HG03066 (cell line): ENCODE results near the gene KAZN.
"Not testable (repeated sequence)": the region's sequence is repeated elsewhere in the genome, so short reads cannot be mapped to it uniquely, and the experiment has no call there.

Experiments used
- ATAC-seq: cut with Tn5 transposase; IDR thresholded peaks from one replicate; pipeline ENCODE4 v1.9.1; 2021; ENCODE audit warnings: low read depth; ENCODE audit not compliant: unreplicated experiment

Gene KAZN

GRCh38 chr1:14959059-14959694, 360.7 kb downstream of the KAZN start:
- ATAC-seq, result no peak

- ATAC-seq, result no peak
Observed at GRCh38 chr1:14961661-14962267, 363.3 kb downstream of the KAZN start.

GRCh38 chr1:14962407-14962806, 363.9 kb downstream of the KAZN start:
- ATAC-seq, result no peak

- not testable (repeated sequence) for ATAC-seq
Observed at GRCh38 chr1:14963791-14964710, 365.6 kb downstream of the KAZN start.

GRCh38 chr1:14964711-14965055, 366.2 kb downstream of the KAZN start:
- no peak for ATAC-seq

- ATAC-seq, result no peak
Observed at GRCh38 chr1:14968251-14968851, 369.9 kb downstream of the KAZN start.

GRCh38 chr1:14969006-14969405, 370.5 kb downstream of the KAZN start:
- no peak for ATAC-seq

- no peak for ATAC-seq
Observed at GRCh38 chr1:14970115-14970798, 371.8 kb downstream of the KAZN start.

- no peak for ATAC-seq
Observed at GRCh38 chr1:14970799-14971141, 372.3 kb downstream of the KAZN start.

GRCh38 chr1:14971221-14971620, 372.7 kb downstream of the KAZN start:
- ATAC-seq, result no peak

GRCh38 chr1:14972107-14972506, 373.6 kb downstream of the KAZN start:
- ATAC-seq, result no peak

- no peak for ATAC-seq
Observed at GRCh38 chr1:14973773-14974172, 375.3 kb downstream of the KAZN start.

- ATAC-seq, result no peak
Observed at GRCh38 chr1:14974361-14974760, 375.9 kb downstream of the KAZN start.

GRCh38 chr1:14975119-14975518, 376.6 kb downstream of the KAZN start:
- no peak for ATAC-seq

- no peak for ATAC-seq
Observed at GRCh38 chr1:14976256-14976655, 377.8 kb downstream of the KAZN start.

- no peak for ATAC-seq
Observed at GRCh38 chr1:14977338-14977931, 378.9 kb downstream of the KAZN start.

GRCh38 chr1:14980621-14981218, 382.2 kb downstream of the KAZN start:
- no peak for ATAC-seq

GRCh38 chr1:14982029-14982428, 383.5 kb downstream of the KAZN start:
- ATAC-seq, result no peak

GRCh38 chr1:14983277-14983676, 384.8 kb downstream of the KAZN start:
- ATAC-seq, result no peak

GRCh38 chr1:14986168-14986567, 387.7 kb downstream of the KAZN start:
- ATAC-seq, result no peak
